Mesenteric fat pad (tissue), 1 donor: Measurements from ENCODE around the gene PRH2. TPM values are rescaled to one million over a fixed set of nuclear protein-coding genes. Genes with fewer than 3 reads are reported as not detected.

Experiments
- DNase-seq: peaks from one replicate; pipeline ENCODE4 v3.0.0-alpha.2; 2020; ENCODE audit warnings: low spot score
- total RNA-seq: library from RNA; stranded (reverse); fragmentation: NEBNext Ultra II Directional; extraction: Animal tissue kit (Norgen Biotek cat#: 25700); gene quantifications from one replicate; pipeline ENCODE4 v1.2.1, GENCODE V29; 2021
- donor health status: DM: yes; HTN: yes; CAD: no.

PRH2 gene
- total RNA-seq, 1 donor from 2014 or later: not detected

DNA sequence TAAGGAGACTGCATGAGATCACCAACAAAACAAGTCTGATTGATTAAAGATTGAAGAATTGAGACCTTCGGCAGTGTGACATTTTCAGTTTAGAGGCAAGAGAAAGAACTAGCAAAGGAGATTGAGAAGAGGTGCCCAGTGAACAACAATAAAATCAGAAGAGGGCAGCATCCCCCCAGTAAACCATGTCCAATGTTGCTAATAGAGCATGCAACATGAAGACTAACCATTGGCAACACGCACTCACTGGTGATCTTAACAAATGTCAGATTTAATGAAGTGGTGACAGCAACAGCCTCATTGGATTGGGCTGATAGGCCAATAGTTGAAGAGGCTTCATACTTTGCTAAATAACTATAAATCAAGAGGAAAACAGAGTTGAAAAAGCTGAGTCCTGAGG lies 30.8 kb downstream of the PRH2 start:
- DNase-seq: no peak

DNA sequence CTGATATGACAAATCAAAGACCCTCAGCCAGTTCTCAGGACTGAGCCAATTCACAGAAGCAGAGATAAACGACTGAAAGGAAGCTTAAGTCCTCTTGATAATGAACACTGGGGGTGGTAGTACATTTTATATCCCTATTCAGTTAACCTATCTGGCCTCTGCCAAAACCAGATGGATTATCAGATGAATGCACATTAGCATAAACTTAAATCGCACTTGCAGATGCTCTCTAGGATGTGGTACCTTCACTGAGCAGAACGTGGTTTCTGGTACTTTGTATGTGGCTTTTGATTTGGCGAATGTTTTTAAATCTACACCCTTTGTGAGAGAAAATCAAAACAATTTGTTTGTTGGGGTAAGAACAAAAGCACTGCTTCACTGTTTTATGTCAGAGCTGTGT lies 31.2 kb downstream of the PRH2 start:
- no peak for DNase-seq

DNA sequence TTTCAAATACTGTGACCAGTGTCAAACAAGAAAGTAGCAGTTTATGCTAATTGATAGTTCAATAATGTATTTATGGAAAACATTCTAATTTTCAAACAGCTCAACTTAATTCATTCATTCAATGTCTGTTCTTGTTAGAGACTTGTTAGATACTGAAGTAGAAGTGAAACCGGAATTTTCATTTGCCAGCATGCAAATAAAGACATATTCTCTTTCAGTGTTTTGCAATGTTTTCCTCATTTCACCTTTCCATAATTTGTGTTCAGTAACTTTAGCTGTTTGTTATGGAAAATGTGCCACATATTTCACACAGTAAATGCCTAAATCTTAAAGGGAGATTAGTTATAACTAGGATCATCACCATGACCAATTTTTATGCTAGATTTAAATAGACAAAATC lies 36.4 kb downstream of the PRH2 start:
- no peak for DNase-seq

DNA sequence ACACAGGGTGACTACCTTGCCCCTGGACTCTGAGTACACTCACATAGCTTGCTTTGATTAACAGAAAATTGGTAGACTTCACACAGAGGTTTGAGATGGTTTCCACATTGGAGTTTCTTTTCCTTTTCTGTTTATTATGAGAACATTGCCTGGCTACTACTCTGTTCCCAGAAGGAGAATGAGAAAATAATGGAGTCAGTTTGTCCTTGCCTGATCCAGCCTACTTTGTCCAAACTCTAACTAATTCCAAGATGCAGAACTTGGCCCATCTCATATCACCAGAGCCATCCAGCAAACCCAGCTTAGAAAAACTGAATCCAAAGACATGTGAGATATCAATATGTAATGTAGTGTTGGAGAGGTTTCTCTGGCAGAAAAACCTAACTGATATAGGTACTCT lies 37.3 kb downstream of the PRH2 start:
- DNase-seq: no peak

DNA sequence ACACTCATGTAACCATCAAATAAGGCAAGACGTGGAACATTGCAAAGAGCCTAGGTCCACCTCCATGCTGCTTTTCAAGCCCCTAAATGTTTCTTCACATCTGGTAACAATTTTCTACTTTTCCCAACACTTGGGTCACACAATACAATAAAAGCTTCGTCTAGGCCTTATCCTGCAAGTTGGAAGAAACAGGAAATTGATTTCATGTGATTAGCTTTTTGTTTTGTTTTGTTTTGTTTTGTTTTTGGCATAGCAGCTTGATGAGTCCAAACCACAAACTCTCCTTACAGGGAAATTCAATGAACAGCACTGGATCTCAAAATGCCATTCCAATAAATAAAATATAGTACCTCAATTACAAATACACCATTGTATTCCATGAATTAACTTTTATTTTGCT lies 38.4 kb downstream of the PRH2 start:
- DNase-seq: no peak

DNA sequence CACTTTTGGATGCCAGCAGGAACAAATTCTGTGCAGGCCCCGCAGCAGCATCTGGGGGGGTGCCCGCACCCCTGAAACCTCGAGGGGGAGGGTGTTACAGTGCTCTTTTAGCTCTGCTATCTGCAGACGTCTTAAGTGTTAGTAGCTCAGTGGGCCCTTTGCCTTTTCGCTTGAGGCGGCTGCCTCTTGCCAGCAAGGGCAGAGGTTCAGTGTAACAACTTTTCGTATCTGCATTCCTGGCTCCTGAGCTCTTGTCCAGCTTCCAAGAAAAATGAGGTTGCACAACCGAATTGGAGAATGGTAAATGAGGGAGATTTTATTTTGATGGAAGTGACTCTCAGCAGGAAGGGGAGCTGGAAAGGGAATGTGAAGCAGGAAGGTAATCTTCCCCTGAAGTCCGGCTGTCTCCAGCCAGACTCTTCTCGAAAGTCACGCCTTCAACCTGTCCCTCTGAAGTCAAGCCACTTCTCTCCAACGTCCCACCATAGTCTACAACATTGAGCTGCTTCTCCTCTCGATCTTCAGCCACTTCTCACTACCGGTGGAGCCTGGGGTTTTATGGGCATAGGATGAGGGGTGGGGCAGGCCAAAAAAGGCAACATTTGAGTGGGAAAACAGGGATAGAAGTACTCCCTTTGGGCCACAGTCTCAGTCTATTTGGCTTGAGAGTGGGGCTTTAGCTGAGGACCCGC lies 39.9 kb downstream of the PRH2 start:
- no peak for DNase-seq

- no peak for DNase-seq
Observed at GRCh38 chr12:10974965-10975364, 45.9 kb downstream of the PRH2 start.

GRCh38 chr12:10982244-10982643 lies 53.2 kb downstream of the PRH2 start:
- no peak for DNase-seq

Other genes with a start within 250 kb of the PRH2 start
- gene YBX3, start 205.9 kb upstream of the PRH2 start, total RNA-seq: 433 TPM
- gene TAS2R7, start 126.6 kb upstream of the PRH2 start, total RNA-seq: not detected
- gene TAS2R8, start 122.0 kb upstream of the PRH2 start, total RNA-seq: not detected
- not detected for gene TAS2R9, start 119.1 kb upstream of the PRH2 start, total RNA-seq
- 0.32 TPM for gene TAS2R10, start 102.9 kb upstream of the PRH2 start, total RNA-seq
- gene PRR4, start 79.8 kb upstream of the PRH2 start, total RNA-seq: 0.93 TPM
- 13.0 TPM for gene PRH1, start 45.0 kb upstream of the PRH2 start, total RNA-seq
- 1.2 TPM for gene TAS2R13, start 19.7 kb upstream of the PRH2 start, total RNA-seq
- 2.4 TPM for gene TAS2R14, start 10.0 kb downstream of the PRH2 start, total RNA-seq
- gene TAS2R50, start 57.7 kb downstream of the PRH2 start, total RNA-seq: 2.0 TPM
- 1.5 TPM for gene TAS2R20, start 69.1 kb downstream of the PRH2 start, total RNA-seq
- gene TAS2R19, start 93.4 kb downstream of the PRH2 start, total RNA-seq: 2.8 TPM
- 3.7 TPM for gene TAS2R31, start 102.2 kb downstream of the PRH2 start, total RNA-seq
- gene TAS2R46, start 133.1 kb downstream of the PRH2 start, total RNA-seq: 1.8 TPM
- not detected for gene TAS2R43, start 163.1 kb downstream of the PRH2 start, total RNA-seq
- gene TAS2R30, start 205.4 kb downstream of the PRH2 start, total RNA-seq: 4.1 TPM
- gene SMIM10L1, start 242.0 kb downstream of the PRH2 start, total RNA-seq: 8.6 TPM